KBM-7 (cell line): ENCODE measurements around the gene CIDEC.
"Not testable (repeated sequence)": the region's sequence is repeated elsewhere in the genome, so short reads cannot be mapped to it uniquely, and the experiment has no call there.

Source experiments
- DNase-seq: peaks from one replicate; pipeline ENCODE4 v3.0.0-alpha.2; 2015
- in situ Hi-C: fragments of 300-500 bp; cut with MboI; formaldehyde crosslinking; loops from 2 replicates; pipeline ENCODE4 v1.14.3; 2020; ENCODE audit warnings: low sequenced_read_pairs, low pct_unique_long_range_greater_than_20kb, mixed read lengths

The CIDEC gene

GRCh38 chr3:9903238-9903624, 23.2 kb upstream of the CIDEC start:
- no peak for DNase-seq

GRCh38 chr3:9902372-9903237, 22.6 kb upstream of the CIDEC start, which contains the start of gene IL17RE:
TSS of gene IL17RE (plus strand) at chr3:9902848. CDS start at chr3:9902933, 85 bp downstream.
- no peak for DNase-seq
- in situ Hi-C loops, result no loop called here

More at GRCh38 chr3:9903238-9903624, 23.2 kb upstream of the CIDEC start:
- in situ Hi-C loops, result no loop called here

GRCh38 chr3:9901967-9902366, 21.9 kb upstream of the CIDEC start:
- in situ Hi-C loops, result no loop called here
- DNase-seq, result peak; percentile 89

- in situ Hi-C loops, DNase-seq: not testable (repeated sequence)
Measured at GRCh38 chr3:9900965-9901415, 20.9 kb upstream of the CIDEC start.

DNA sequence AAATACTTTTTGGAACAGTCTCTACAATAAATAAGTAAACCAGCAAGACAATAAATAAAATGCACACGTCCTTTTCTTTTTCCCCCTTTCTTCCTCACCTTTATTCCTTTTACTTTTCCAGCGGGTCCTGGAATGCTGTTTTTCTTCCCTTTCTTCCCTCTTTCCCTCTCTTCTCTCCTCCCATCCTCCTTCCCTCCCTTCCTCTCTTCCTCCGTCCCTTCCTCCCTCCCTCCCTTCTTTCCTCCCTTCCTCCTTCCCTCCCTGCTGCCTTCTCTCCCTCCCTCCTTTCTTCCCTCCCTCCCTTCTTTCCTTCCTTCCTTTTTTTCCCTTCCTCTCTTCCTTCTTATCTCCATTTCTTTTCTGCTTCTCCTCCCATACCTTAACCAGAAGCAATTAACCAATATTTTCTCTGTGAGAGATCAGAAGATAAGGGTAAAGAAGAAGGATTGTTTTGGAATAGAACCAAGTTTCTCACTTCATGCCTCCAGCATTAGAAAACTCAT, 19.3 kb upstream of the CIDEC start:
- DNase-seq, result no peak
- in situ Hi-C loops, result no loop called here

- no peak for DNase-seq
- in situ Hi-C loops, result no loop called here
Measured at GRCh38 chr3:9898467-9899241, 18.6 kb upstream of the CIDEC start.

DNA sequence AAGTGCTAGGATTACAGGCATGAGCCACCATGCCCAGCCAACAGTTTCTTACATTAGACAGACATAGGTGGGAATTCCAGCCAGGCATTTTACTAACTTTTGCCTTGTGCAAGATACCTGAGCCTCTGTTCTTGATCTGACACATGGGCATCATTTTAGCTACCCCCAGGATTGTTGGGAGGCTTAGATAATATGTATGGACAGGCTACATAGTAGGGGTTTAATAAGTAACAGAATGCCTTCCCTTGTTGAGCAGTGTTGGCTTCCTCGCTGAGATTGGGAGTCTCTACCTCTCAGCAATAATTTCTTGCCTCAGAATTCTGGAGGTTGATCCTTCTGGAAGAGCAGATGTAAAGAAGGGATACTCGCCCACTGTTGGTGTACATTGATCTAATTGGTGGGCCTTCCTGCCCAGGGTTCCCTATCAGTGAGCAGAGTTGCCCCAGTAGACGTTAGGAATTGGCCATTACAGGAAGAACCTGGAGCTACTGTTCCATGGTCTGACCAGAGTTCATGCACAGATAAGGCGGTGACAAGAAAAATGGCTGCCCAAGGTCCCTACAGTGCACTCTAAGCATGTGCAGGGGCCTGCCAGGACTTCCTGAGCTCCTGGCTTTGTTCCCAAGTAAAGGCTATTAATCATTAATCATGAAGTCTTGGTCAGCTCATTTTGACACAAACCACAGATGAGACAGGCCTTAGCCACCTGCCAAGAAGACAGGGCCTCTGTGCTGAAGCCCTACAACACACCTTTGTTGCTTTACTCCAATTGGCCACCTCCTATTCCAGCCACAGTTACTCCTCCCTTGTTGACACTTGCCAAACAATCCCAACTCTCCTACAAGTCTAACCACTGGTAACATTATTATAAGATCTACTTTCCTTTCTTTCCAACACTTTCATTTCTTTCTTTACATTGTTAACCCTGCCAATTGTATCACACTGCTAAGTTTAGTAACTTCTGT, 17.6 kb upstream of the CIDEC start:
- in situ Hi-C loops, result no loop called here

DNA sequence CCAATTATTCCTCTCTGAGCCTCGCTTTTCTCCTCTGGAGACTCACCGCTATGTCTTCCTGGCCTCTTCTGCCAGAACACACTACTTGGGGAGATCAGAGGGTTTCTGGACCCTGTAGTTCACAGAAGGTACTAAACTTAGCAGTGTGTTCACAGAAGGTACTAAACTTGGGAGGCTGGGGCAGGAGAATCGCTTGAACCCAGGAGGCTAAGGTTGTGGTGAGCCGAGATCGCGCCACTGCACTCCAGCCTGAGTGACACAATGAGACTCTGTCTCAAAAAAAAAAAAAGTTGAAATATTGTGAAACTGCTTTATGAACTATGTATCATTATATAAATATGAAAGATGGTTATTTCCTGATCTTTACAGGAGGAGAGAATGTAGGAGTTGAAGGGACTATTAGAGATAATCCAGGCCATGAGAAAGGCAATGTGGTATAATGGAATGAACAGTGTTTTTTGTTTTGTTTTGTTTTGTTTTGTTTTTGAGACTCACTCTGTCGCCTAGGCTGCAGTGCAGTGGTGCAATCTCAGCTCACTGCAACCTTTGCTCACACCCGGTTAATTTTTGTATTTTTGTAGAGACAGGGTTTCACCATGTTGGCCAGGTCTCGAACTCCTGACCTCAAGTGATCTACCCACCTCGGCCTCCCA, 16.8 kb upstream of the CIDEC start:
- DNase-seq, in situ Hi-C loops: not testable (repeated sequence)

More for the DNA sequence above, 17.6 kb upstream of the CIDEC start:
- DNase-seq, result no peak

DNA sequence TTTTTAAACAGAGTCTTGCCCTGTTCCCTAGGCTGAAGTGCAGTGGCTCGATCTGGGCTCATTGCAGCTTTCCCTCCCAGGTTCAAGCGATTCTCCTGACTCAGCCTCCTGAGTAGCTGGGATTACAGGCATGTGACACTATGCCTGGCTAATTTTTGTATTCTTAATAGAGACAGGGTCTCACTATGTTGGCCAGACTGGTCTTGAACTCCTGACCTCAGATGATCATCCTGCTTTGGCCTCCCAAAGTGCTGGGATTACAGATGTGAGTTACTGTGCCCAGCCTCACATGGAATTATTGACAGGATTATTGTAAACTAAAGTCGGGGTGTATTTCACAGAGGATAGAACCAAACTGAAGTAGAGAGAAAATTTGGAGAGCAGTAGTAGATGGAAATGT, 15.7 kb upstream of the CIDEC start:
- in situ Hi-C loops, DNase-seq: not testable (repeated sequence)

DNA sequence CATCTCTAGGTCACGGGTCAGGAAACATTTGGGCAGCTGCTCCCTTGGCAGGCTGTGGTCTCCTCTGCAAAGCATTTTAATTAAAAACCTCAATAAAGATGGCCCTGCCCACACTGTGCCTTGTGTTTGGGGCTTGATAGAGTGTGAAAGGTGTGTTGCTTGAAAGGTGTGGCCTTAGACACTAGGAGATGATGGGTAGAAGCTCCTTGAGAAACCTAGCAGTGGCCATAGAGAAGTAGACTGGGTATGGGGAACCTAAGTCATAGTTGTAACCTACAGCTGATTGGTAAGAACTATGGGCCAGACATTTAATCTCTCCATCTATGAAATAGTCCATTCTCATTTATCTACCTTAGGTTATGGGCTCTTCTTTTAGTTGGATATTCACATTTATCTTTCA, 13.7 kb upstream of the CIDEC start:
- no peak for DNase-seq
- in situ Hi-C loops, result no loop called here

GRCh38 chr3:9891072-9891622, 11.1 kb upstream of the CIDEC start:
- in situ Hi-C loops, result no loop called here
- no peak for DNase-seq

GRCh38 chr3:9890249-9891071, 10.4 kb upstream of the CIDEC start, which contains the start of gene JAGN1:
TSS of gene JAGN1 (plus strand) at chr3:9890610. CDS start at chr3:9890723, 113 bp downstream.
- in situ Hi-C loops, result no loop called here

GRCh38 chr3:9889405-9889804, 9.4 kb upstream of the CIDEC start:
- no peak for DNase-seq
- in situ Hi-C loops, result no loop called here

More at GRCh38 chr3:9890249-9891071, 10.4 kb upstream of the CIDEC start, which contains the start of gene JAGN1:
- DNase-seq, result peak; percentile 89

DNA sequence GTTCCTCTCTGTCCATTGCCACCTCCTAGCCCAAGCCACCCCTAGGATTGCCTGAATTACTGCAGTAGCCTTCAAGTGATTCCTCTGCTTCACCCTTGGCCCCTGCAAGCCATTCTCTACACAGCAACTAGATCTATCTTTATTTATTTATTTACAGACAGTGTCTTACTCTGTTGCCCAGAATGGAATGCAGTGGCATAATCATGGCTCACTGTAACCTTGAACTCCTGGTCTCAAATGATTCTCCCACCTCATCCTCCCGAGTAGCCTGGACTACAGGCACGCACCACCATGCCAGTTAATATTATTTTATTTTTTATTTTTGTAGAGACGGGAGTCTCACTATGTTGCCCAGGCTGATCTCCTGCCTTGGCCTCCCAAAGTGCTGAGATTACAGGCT, 8.5 kb upstream of the CIDEC start:
- in situ Hi-C loops, result no loop called here
- no peak for DNase-seq

GRCh38 chr3:9887480-9887879, 7.4 kb upstream of the CIDEC start:
- peak; percentile 38 for DNase-seq
- in situ Hi-C loops, result no loop called here

DNA sequence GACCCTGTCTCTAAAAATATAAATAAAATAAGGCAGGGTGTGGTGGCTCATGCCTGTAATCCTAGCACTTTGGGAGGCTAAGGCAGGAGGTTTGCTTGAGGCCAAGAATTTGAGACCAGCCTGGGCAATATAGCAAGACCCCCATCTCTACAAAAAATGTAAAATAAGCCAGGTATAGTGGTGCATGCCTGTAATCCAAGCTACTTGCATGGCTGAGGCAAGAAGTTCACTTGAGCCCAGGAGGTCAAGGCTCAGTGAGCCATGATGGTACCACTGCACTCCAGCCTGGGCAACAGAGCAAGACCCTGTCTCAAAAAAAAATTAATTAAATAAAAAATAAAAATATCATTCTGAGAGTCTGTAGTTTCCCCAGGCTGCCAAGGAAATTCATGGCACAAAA, 6.3 kb upstream of the CIDEC start:
- DNase-seq, result no peak
- in situ Hi-C loops, result no loop called here

- no peak for DNase-seq
- in situ Hi-C loops, result no loop called here
Measured at GRCh38 chr3:9884555-9885165, 4.6 kb upstream of the CIDEC start.
